Kasumi-1 (cell line): ENCODE data around the gene AMIGO3.

Experiments
- DNase-seq, 2 experiments: peaks; one replicate each; lab custom pipeline; 2025; lab: John Stamatoyannopoulos, UW

Gene AMIGO3

DNA sequence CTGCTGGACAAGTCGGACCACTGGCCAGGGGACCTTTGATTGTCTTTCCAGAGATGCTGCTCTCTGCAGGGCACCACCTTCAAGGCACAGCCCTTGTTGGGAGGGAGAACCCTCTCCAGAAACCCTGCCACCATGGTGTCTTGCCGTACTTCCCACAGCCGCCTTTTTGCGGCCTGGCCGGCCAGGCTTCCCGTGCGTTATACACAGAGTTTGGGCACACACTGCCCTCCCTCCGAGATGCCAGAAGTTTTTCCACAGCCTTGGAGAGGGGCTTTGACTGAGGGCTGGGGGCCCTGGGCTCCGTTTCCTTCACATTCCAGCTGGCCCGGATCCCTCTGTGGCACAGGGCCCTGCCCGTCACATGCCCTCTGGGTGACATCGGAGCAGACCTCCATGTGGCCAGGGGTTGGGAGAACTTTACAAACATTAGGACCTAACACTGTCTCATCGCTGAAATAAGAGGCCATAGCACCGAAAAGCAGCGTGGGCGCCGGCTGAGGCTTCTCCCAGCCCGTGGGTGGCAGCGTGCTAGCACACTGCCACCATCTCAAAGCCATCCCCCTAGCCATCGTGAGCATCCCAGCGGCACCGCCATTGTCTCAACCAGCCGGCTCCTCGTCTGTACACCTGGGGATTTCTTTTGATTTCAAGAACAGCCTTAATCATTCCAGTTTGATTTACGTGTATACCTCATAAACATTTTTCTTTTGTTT lies 51.6 kb downstream of the AMIGO3 start:
- DNase-seq, result no peak
